GM18870 (cell line): ENCODE measurements around the gene IL2RG.

ENCODE experiments used
- ATAC-seq: cut with Tn5 transposase; IDR thresholded peaks from one replicate; pipeline ENCODE4 v1.9.1; 2021; ENCODE audit warnings: moderate library complexity; ENCODE audit not compliant: unreplicated experiment

IL2RG gene

GRCh38 chrX:71111141-71111843 lies at the start of gene IL2RG:
Gene IL2RG, minus strand, starts transcription at chrX:71111577. Its CDS starts 38 bp downstream, at chrX:71111539.
- ATAC-seq: peak; percentile 80

GRCh38 chrX:71160475-71160874 lies 49.1 kb upstream of the IL2RG start:
- no peak for ATAC-seq

GRCh38 chrX:71159335-71159734 lies 48.0 kb upstream of the IL2RG start:
- no peak for ATAC-seq

- ATAC-seq: no peak
Measured at GRCh38 chrX:71158603-71159002, 47.2 kb upstream of the IL2RG start.

- ATAC-seq: no peak
Measured at GRCh38 chrX:71154641-71155040, 43.3 kb upstream of the IL2RG start.

- ATAC-seq: no peak
Measured at GRCh38 chrX:71154196-71154595, 42.8 kb upstream of the IL2RG start.

- ATAC-seq: no peak
Measured at GRCh38 chrX:71151366-71151765, 40.0 kb upstream of the IL2RG start.

GRCh38 chrX:71148278-71148663 lies 36.9 kb upstream of the IL2RG start:
- no peak for ATAC-seq

- ATAC-seq: no peak
Measured at GRCh38 chrX:71147496-71148277, 36.3 kb upstream of the IL2RG start.

- no peak for ATAC-seq
Measured at GRCh38 chrX:71144651-71145050, 33.3 kb upstream of the IL2RG start, which contains the start of gene NLGN3. Gene NLGN3, plus strand, starts transcription at chrX:71144841. Its CDS starts 2,909 bp downstream, at chrX:71147750.

- ATAC-seq: no peak
Measured at GRCh38 chrX:71143508-71143907, 32.1 kb upstream of the IL2RG start.

GRCh38 chrX:71140440-71140839 lies 29.1 kb upstream of the IL2RG start:
- no peak for ATAC-seq

GRCh38 chrX:71131510-71131909 lies 20.1 kb upstream of the IL2RG start:
- no peak for ATAC-seq

- ATAC-seq: peak; percentile 45
Measured at GRCh38 chrX:71128915-71129765, 17.8 kb upstream of the IL2RG start.

GRCh38 chrX:71128166-71128833 lies 16.9 kb upstream of the IL2RG start:
- ATAC-seq: no peak

- no peak for ATAC-seq
Measured at GRCh38 chrX:71118985-71119535, 7.7 kb upstream of the IL2RG start.

GRCh38 chrX:71118032-71118984 lies 6.9 kb upstream of the IL2RG start, which contains the start of gene MED12:
Gene MED12, plus strand, starts transcription at chrX:71118596. Its CDS starts 159 bp downstream, at chrX:71118755.
- no peak for ATAC-seq

- ATAC-seq: no peak
Measured at GRCh38 chrX:71117358-71117757, 6.0 kb upstream of the IL2RG start.

- peak; percentile 15 for ATAC-seq
Measured at GRCh38 chrX:71111921-71112431, 599 bp upstream of the IL2RG start.
